T-helper 1 cell treated with Interleukin-12 subunit alpha and Interleukin-12 subunit beta and Interleukin-4 antibody, amounts not matched to agents 30 μg/mL and 1 μg/mL, for 36 hours (primary cell): ENCODE results near the gene GVQW3.
"Not testable (repeated sequence)": the region's sequence is repeated elsewhere in the genome, so short reads cannot be mapped to it uniquely, and the experiment has no call there.

ENCODE experiments used
- H3K27ac Mint-ChIP-seq: one replicate; pipeline ENCODE4 v1.8.0; 2021; ENCODE audit warnings: mild to moderate bottlenecking, mixed read lengths
- H3K27me3 Mint-ChIP-seq: one replicate; pipeline ENCODE4 v1.8.0; 2021; ENCODE audit warnings: low read depth, mixed read lengths
- H3K36me3 Mint-ChIP-seq: one replicate; pipeline ENCODE4 v1.8.0; 2021; ENCODE audit warnings: low read depth, mixed read lengths
- H3K4me1 Mint-ChIP-seq: one replicate; pipeline ENCODE4 v1.8.0; 2021; ENCODE audit warnings: low read depth, mixed read lengths
- H3K4me3 Mint-ChIP-seq: one replicate; pipeline ENCODE4 v1.8.0; 2021; ENCODE audit warnings: mild to moderate bottlenecking, moderate library complexity, mixed read lengths
- H3K9me3 Mint-ChIP-seq: one replicate; pipeline ENCODE4 v1.8.0; 2021; ENCODE audit warnings: mixed read lengths

Gene GVQW3

DNA sequence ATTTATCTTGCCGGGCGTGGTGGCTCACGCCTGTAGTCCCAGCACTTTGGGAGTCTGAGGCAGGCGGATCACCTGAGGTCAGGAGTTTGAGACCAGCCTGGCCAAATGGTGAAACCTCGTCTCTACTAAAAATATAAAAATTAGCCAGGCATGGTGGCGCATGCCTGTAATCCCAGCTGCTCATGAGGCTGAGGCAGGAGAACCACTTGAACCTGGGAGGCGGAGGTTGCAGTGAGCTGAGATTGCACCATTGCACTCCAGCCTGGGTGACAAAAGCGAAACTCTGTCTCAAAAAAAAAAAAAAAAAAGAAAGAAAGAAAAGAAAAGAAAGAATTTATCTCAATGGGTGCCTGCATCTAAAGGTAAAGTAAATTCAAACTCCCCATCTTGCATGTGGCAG lies 20.4 kb downstream of the GVQW3 start:
- not testable (repeated sequence) for H3K27ac Mint-ChIP-seq, H3K27me3 Mint-ChIP-seq, H3K4me1 Mint-ChIP-seq, H3K36me3 Mint-ChIP-seq, H3K9me3 Mint-ChIP-seq, H3K4me3 Mint-ChIP-seq

DNA sequence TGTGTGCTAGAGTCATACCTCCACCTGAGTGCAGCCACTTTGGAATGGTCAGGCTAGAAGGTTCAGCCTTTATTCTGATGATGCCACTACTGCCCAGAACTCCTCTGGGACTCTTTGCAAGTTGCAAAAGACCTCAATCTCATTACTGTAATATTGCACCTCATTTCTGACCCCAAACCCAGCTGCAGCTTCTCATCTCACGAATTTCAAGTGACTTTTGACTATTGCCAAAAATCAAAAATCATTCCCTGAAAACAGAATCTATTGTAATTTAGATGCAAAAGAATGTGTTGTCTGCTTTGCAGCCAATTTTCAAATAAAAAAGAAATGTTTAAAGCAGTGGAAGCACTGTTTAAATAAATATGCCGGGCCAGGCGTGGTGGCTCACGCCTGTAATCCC lies 25.2 kb downstream of the GVQW3 start:
- Mint-ChIP-seq H3K4me3 (no peak overlapping the region), H3K36me3 (no peaks in the 10 kb centered on the region), H3K27me3 (peaks cover 5% of the 10 kb centered on the region), H3K9me3 (no peaks in the 10 kb centered on the region), H3K4me1 (peaks cover 2% of the 10 kb centered on the region), H3K27ac (no peak overlapping the region)

GRCh38 chr11:76408171-76408965 lies 27.2 kb downstream of the GVQW3 start:
- peaks cover 2% of the 10 kb centered on the region for H3K4me1 Mint-ChIP-seq
- no peaks in the 10 kb centered on the region for H3K36me3 Mint-ChIP-seq
- peaks cover 11% of the 10 kb centered on the region for H3K27me3 Mint-ChIP-seq
- H3K4me3 Mint-ChIP-seq, result no peak overlapping the region
- no peak overlapping the region for H3K27ac Mint-ChIP-seq
- H3K9me3 Mint-ChIP-seq, result no peaks in the 10 kb centered on the region

GRCh38 chr11:76410851-76411357 lies 29.8 kb downstream of the GVQW3 start:
- Mint-ChIP-seq H3K36me3 (no peaks in the 10 kb centered on the region), H3K9me3 (no peaks in the 10 kb centered on the region), H3K4me1 (peaks cover 2% of the 10 kb centered on the region), H3K27me3 (peaks cover 19% of the 10 kb centered on the region), H3K27ac (no peak overlapping the region), H3K4me3 (no peak overlapping the region)

- Mint-ChIP-seq H3K9me3 (no peaks in the 10 kb centered on the region), H3K36me3 (no peaks in the 10 kb centered on the region), H3K27ac (no peak overlapping the region), H3K4me1 (no peaks in the 10 kb centered on the region), H3K4me3 (no peak overlapping the region), H3K27me3 (peaks cover 33% of the 10 kb centered on the region)
Measured at GRCh38 chr11:76415073-76415472, 34.0 kb downstream of the GVQW3 start.

- Mint-ChIP-seq H3K36me3 (no peaks in the 10 kb centered on the region), H3K27ac (no peak overlapping the region), H3K4me3 (no peak overlapping the region), H3K4me1 (peaks cover 15% of the 10 kb centered on the region), H3K27me3 (peaks cover 14% of the 10 kb centered on the region), H3K9me3 (no peaks in the 10 kb centered on the region)
Measured at GRCh38 chr11:76419896-76420295, 38.8 kb downstream of the GVQW3 start.

- Mint-ChIP-seq H3K4me3 (peak overlapping the region; percentile 0), H3K36me3 (no peaks in the 10 kb centered on the region), H3K4me1 (peaks cover 18% of the 10 kb centered on the region), H3K9me3 (no peaks in the 10 kb centered on the region), H3K27me3 (peaks cover 17% of the 10 kb centered on the region), H3K27ac (peak overlapping the region; percentile 0)
Measured at GRCh38 chr11:76424379-76424778, 43.3 kb downstream of the GVQW3 start.

DNA sequence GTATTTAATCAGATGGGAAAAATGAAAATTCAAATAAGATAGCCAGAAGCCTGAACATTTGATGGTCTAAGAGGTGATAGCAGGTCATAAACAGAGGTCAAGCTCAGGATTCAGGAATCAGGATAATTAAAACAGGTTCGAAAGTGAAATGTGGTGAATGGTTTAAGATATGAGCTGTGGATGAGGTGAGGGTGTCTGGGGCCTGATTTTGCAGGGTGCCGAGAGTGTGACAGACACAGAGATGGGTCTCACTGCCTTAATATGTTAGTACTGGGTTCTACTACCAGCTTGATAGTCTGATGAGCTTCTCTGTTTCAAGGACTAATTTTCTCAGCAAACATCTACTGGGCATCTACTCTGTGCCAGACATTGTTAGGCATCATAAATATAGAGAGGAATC lies 43.8 kb downstream of the GVQW3 start:
- Mint-ChIP-seq H3K36me3 (no peaks in the 10 kb centered on the region), H3K9me3 (no peaks in the 10 kb centered on the region), H3K27ac (no peak overlapping the region), H3K4me1 (peaks cover 18% of the 10 kb centered on the region), H3K4me3 (no peak overlapping the region), H3K27me3 (peaks cover 20% of the 10 kb centered on the region)

GRCh38 chr11:76426660-76427059 lies 45.5 kb downstream of the GVQW3 start:
- no peaks in the 10 kb centered on the region for H3K36me3 Mint-ChIP-seq
- peaks cover 22% of the 10 kb centered on the region for H3K27me3 Mint-ChIP-seq
- H3K4me3 Mint-ChIP-seq, result no peak overlapping the region
- H3K4me1 Mint-ChIP-seq, result peaks cover 18% of the 10 kb centered on the region
- no peaks in the 10 kb centered on the region for H3K9me3 Mint-ChIP-seq
- no peak overlapping the region for H3K27ac Mint-ChIP-seq

GRCh38 chr11:76436020-76436419 lies 54.9 kb downstream of the GVQW3 start:
- H3K36me3 Mint-ChIP-seq, result peaks cover 3% of the 10 kb centered on the region
- H3K9me3 Mint-ChIP-seq, result no peaks in the 10 kb centered on the region
- H3K27me3 Mint-ChIP-seq, result peaks cover 4% of the 10 kb centered on the region
- H3K4me3 Mint-ChIP-seq, result no peak overlapping the region
- no peak overlapping the region for H3K27ac Mint-ChIP-seq
- peaks cover 4% of the 10 kb centered on the region for H3K4me1 Mint-ChIP-seq

- Mint-ChIP-seq H3K36me3 (peaks cover 8% of the 10 kb centered on the region), H3K4me1 (peaks cover 27% of the 10 kb centered on the region), H3K4me3 (peak overlapping the region; percentile 94), H3K9me3 (no peaks in the 10 kb centered on the region), H3K27me3 (no peaks in the 10 kb centered on the region), H3K27ac (peak overlapping the region; percentile 93)
Measured at GRCh38 chr11:76443268-76443980, 62.3 kb downstream of the GVQW3 start.

DNA sequence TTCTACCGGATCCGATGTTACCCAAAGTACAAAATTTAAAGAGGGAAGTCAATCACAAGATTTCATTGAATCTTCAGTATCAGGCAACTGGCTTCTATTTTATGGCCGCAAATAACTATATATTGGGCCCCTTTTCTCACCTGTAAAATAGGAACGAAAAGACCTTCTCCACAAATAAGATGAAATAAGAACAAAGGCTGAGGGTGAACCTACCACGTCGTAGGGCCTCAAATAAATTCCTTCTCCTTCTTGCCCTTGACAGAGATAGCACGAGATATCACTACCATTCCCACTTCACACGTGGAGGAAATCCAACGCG lies 62.9 kb downstream of the GVQW3 start:
- Mint-ChIP-seq H3K27me3 (no peaks in the 10 kb centered on the region), H3K4me3 (peak overlapping the region; percentile 94), H3K36me3 (peaks cover 11% of the 10 kb centered on the region), H3K27ac (peak overlapping the region; percentile 93), H3K4me1 (peaks cover 29% of the 10 kb centered on the region), H3K9me3 (no peaks in the 10 kb centered on the region)

DNA sequence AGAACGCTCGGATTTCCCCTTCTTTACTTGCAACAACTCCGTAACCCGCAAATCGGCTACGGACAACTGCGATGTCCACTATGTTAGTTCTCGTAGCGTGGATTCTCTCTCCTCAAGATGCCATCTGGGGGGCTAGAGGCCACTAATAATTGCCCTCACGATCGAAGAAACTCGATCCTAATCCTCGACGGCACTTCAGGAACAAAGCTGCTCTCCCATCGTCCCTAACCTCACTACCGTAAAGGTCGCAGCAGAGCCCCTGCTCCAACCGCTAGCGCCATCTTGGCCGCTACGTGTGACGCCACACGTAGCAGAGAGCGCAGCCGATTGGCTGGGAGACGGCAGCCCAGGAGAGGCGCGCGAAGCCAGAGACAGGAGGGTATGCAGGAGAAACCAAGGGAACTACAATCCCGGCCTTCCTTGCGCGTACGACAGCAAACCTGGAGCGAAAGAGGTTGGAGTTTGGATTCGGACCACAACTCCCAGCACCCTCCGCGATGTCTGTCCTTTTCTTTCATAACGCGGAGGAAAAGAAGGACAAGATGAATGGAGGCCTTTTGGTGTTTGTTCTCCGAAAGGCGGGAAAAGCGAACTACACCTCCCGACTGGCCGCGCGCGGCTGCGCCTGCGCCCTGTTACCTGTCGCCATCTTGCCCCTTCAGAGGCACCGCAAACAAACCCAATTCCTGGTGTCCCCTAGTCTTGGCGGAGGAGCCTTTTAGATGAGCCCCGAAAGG lies 63.4 kb downstream of the GVQW3 start, which contains the start of gene EMSY:
TSS of gene EMSY (plus strand) at position 635 of the 737 bp plus-strand sequence. CDS start 1,921 bp downstream, outside the sequence.
- Mint-ChIP-seq H3K4me3 (peak within 1 kb of the TSS; percentile 94), H3K9me3 (no peaks in the 10 kb centered on the region), H3K36me3 (peaks cover 15% of the 10 kb centered on the region), H3K27ac (peak within 1 kb of the TSS; percentile 93), H3K4me1 (peaks cover 30% of the 10 kb centered on the region), H3K27me3 (no peaks in the 10 kb centered on the region)
